Measurements from ENCODE around the gene CEP170B.
"Not testable (repeated sequence)": the region's sequence is repeated elsewhere in the genome, so short reads cannot be mapped to it uniquely, and the experiment has no call there.

DNA sequence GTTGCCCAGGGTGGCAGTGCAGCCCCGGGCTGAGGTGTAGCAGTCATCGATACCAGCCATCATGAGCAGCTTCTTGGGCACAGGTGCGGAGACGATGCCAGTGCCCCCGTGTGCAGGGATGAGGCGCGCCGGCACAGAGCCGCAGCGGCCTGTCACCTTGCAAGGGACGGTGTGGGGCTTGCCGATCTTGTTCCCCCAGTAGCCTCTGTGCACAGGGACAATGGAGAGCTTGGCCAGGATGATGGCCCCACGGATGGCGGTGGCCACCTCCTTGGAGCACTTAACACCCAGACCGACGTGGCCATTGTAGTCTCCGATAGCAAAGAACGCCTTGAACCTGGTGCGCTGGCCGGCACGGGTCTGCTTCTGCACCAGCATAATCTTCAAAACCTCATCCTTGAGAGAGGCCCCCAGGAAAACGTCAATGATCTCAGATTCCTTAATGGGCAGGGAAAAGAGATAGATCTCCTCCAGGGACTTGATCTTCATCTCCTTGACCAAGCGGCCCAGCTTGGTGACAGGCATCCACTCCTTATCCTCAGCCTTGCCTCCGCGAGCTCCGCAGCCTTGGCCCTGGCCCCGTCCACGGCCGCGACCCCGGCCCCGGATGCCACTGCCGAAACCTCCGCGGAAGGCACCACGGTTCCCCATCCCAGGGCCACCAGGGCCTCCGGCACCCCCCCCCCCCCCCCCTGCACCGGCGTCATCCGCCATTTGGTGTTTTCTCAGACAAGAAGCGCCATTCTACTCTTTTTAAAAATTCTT, 28.7 kb upstream of the CEP170B start:
- not testable (repeated sequence) for TF ChIP-seq POLR2A (IDR thresholded peaks at IDR 0.05)
- TF ChIP-seq, protein P1, sequence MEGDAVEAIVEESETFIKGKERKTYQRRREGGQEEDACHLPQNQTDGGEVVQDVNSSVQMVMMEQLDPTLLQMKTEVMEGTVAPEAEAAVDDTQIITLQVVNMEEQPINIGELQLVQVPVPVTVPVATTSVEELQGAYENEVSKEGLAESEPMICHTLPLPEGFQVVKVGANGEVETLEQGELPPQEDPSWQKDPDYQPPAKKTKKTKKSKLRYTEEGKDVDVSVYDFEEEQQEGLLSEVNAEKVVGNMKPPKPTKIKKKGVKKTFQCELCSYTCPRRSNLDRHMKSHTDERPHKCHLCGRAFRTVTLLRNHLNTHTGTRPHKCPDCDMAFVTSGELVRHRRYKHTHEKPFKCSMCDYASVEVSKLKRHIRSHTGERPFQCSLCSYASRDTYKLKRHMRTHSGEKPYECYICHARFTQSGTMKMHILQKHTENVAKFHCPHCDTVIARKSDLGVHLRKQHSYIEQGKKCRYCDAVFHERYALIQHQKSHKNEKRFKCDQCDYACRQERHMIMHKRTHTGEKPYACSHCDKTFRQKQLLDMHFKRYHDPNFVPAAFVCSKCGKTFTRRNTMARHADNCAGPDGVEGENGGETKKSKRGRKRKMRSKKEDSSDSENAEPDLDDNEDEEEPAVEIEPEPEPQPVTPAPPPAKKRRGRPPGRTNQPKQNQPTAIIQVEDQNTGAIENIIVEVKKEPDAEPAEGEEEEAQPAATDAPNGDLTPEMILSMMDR (IDR thresholded peaks at IDR 0.05) = not testable (repeated sequence)

Measured in testis (tissue), 2 donors.